PFSK-1 (cell line): Measurements from ENCODE around the gene OSBPL9.

Experiments
- FOXP2 ChIP-seq: optimal IDR thresholded peaks from 2 replicates; pipeline ENCODE3; 2011; ENCODE audit warnings: borderline replicate concordance, control low read depth, inconsistent platforms; ENCODE audit not compliant: insufficient read depth; ENCODE audit errors: extremely low read length, extremely low read depth
- POLR2AphosphoS5 ChIP-seq: IDR thresholded peaks from 2 replicates; pipeline ENCODE4 v1.6.1; 2012; ENCODE audit warnings: low read depth, mild to moderate bottlenecking, control low read depth, low read length, moderate library complexity
- SIN3A ChIP-seq: IDR thresholded peaks from 2 replicates; pipeline ENCODE4 v1.6.1; 2012; ENCODE audit warnings: mild to moderate bottlenecking, low read length, moderate library complexity, borderline replicate concordance; ENCODE audit not compliant: insufficient read depth
- TAF1 ChIP-seq: IDR thresholded peaks from 2 replicates; pipeline ENCODE4 v1.6.1; 2012; ENCODE audit warnings: low read length, control low read depth, borderline replicate concordance; ENCODE audit not compliant: insufficient read depth
- TF ChIP-seq, protein P1 (sequence below), 2 experiments: IDR thresholded peaks; 2 replicates each; pipeline versions ENCODE4 v1.6.1 to v1.8.0; 2011 to 2012; ENCODE audit warnings: low read depth in 2 of 2, low read length in 2 of 2, control low read depth in 1 of 2, inconsistent platforms in 1 of 2, mild to moderate bottlenecking in 1 of 2, moderate library complexity in 1 of 2; ENCODE audit not compliant: insufficient read depth in 1 of 2

OSBPL9 gene

DNA sequence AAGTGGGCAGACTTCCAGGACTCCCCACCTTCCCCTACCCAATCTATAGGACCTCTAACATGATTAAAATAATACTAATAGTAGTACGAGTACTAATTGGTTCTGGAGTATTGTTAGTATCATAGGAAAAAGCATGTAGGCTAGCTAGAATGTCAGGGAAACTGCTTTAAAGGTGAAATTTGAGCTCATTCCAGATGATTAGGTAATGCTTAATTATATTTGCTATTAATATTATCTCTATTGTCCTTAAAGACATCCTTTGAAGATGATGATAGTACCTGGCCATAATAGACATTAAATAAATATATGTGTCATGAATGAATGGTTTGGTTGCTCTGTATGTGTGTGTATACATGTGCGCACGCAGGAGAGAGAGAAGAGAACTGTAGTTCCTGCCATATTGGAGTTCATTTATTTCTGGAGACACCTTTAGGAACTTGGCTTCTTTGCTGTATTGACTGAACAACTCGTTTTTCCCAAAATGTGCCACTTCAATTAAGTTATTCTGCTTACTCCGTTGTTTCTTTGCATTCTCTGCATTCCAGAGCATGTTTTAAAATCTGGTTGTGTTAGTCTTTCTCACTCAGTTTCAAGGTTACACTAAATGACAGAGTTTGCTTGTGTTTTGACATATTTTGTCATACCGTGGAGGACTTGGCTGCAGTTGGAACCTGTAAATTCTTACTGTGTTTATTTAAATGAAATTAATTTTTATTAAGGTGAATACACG, 117.1 kb downstream of the OSBPL9 start:
- TF ChIP-seq POLR2AphosphoS5 (no peak), SIN3A (no peak), TAF1 (no peak)
- TF ChIP-seq, protein P1, sequence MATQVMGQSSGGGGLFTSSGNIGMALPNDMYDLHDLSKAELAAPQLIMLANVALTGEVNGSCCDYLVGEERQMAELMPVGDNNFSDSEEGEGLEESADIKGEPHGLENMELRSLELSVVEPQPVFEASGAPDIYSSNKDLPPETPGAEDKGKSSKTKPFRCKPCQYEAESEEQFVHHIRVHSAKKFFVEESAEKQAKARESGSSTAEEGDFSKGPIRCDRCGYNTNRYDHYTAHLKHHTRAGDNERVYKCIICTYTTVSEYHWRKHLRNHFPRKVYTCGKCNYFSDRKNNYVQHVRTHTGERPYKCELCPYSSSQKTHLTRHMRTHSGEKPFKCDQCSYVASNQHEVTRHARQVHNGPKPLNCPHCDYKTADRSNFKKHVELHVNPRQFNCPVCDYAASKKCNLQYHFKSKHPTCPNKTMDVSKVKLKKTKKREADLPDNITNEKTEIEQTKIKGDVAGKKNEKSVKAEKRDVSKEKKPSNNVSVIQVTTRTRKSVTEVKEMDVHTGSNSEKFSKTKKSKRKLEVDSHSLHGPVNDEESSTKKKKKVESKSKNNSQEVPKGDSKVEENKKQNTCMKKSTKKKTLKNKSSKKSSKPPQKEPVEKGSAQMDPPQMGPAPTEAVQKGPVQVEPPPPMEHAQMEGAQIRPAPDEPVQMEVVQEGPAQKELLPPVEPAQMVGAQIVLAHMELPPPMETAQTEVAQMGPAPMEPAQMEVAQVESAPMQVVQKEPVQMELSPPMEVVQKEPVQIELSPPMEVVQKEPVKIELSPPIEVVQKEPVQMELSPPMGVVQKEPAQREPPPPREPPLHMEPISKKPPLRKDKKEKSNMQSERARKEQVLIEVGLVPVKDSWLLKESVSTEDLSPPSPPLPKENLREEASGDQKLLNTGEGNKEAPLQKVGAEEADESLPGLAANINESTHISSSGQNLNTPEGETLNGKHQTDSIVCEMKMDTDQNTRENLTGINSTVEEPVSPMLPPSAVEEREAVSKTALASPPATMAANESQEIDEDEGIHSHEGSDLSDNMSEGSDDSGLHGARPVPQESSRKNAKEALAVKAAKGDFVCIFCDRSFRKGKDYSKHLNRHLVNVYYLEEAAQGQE (IDR thresholded peaks at IDR 0.05; ENCODE audit: insufficient read depth in 1 of 2, low read depth in 2 of 2, low read length in 2 of 2): no peak

DNA sequence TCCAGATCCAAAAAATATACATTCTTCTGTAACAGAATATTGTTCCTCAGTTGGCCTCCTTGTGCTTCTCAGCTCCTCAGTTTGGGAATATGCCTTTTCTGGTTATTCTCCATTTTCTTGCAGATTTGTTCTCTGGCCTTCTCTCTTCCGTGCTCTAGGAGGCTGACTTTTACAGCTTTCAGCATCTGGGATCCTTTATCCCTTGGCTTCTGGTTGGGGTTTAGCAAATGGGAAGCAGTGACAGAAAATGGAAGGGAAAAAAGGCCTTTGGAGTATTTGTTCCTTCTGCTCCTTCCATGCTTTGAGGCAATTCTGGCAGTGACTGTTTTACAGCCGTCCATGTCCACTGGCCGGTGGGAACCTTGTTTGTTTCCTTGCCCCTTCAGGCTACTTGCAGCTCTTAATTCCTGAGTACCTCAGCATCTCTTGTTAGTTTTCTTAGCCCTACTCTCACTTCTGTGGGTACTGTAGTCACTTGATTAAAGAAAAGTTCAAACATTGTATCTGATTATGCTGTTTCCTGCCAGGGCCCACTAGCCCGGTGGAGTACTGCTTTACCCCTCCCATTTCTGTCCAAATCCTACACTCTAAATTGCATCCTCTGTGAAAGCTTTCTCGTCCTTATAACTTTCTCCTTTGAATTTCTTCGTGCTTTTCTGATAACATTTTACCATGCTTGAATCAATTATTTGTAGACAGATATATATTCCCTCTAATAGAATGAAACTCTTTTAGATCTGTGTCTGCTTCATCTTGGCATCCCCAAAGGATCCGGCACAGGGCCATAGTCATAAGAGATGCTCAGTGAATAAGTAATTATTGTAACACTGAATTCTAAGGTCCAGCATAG, 118.2 kb downstream of the OSBPL9 start:
- TF ChIP-seq POLR2AphosphoS5: no peak
- TF ChIP-seq, protein P1 (IDR thresholded peaks at IDR 0.05; ENCODE audit: insufficient read depth in 1 of 2, low read depth in 2 of 2, low read length in 2 of 2): no peak
- TF ChIP-seq TAF1: no peak
- no peak for TF ChIP-seq FOXP2
- TF ChIP-seq SIN3A: no peak

DNA sequence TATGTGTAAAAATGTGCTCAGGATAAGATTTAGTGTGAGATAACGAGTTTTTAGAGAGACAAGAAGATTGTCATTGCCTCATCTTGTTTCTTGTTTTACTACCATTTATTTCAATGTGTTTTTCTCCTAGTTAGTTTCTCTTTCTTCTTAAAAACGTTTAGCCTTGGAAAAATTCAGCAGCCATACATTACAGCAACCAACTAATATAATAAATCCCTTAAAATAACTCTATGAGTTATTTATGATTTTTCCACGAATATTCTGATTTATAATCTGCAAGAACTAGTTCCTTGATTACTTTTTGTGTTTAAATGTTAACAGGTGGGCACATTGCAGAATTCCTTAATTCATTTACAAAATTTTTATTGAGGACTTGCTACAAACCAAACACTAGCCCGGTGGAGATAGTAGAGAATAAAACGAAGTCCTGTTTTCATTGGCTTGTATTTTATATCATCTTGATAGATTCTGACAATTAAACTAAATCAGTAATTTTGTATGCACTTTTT, 118.9 kb downstream of the OSBPL9 start:
- TF ChIP-seq FOXP2 (no peak), TAF1 (no peak), SIN3A (no peak), POLR2AphosphoS5 (no peak)
- TF ChIP-seq, protein P1 (IDR thresholded peaks at IDR 0.05; ENCODE audit: insufficient read depth in 1 of 2, low read depth in 2 of 2, low read length in 2 of 2): no peak

DNA sequence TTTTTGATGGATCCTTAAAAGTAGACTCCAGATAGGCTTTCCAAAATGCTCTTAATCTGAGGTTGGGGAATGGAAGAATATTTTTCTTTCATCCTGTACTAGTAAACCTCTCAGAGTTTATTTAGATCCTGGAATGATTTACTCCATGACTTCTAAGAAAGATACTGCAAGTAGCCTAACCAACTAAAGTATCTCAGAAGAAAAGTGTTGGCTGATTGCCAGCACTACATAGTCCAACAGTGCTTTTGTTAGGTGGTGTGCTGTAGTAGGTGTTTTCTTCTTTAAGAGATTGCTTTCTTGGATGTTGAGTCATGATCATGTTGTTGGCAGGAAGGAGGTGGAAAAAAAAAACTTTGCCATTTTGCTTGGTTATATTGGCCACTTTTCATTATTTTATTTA, 119.8 kb downstream of the OSBPL9 start:
- TF ChIP-seq, protein P1 (IDR thresholded peaks at IDR 0.05; ENCODE audit: insufficient read depth in 1 of 2, low read depth in 2 of 2, low read length in 2 of 2): no peak
- no peak for TF ChIP-seq TAF1
- no peak for TF ChIP-seq SIN3A
- no peak for TF ChIP-seq FOXP2
- TF ChIP-seq POLR2AphosphoS5: no peak
